Smooth muscle cell (in vitro differentiated cells): Measurements from ENCODE around the gene ZNF521. TPM values are rescaled to one million over a fixed set of nuclear protein-coding genes. Genes with fewer than 3 reads are reported as not detected.

Experiments
- DNase-seq: peaks from one replicate; lab custom pipeline; 2025; ENCODE audit not compliant: unreplicated experiment; lab: John Stamatoyannopoulos, UW
- H2AFZ ChIP-seq: fragments of 200-600 bp; sonication (generic); 2 replicates; pipeline ENCODE4 v1.6.0; 2016; ENCODE audit warnings: antibody characterized with exemption, low read depth, mild to moderate bottlenecking
- H3F3A ChIP-seq: fragments of 200-600 bp; sonication (generic); 2 replicates; pipeline ENCODE4 v1.6.0; 2017; ENCODE audit warnings: antibody characterized with exemption, low read depth
- H3K27ac ChIP-seq: fragments of 200-600 bp; sonication (generic); 2 replicates; pipeline ENCODE4 v1.5.1; 2016; ENCODE audit warnings: low read depth, mild to moderate bottlenecking
- H3K27me3 ChIP-seq: fragments of 200-600 bp; sonication (generic); 2 replicates; pipeline ENCODE4 v1.6.1; 2016; ENCODE audit warnings: low read depth, mild to moderate bottlenecking
- H3K36me3 ChIP-seq: fragments of 200-600 bp; sonication (generic); 2 replicates; pipeline ENCODE4 v1.5.1; 2016; ENCODE audit warnings: low read depth
- H3K4me1 ChIP-seq: fragments of 200-600 bp; sonication (generic); 2 replicates; pipeline ENCODE4 v1.5.1; 2016; ENCODE audit warnings: low read depth
- H3K4me2 ChIP-seq: fragments of 200-600 bp; sonication (generic); 2 replicates; pipeline ENCODE4 v1.6.0; 2016; ENCODE audit warnings: mild to moderate bottlenecking
- H3K4me3 ChIP-seq: fragments of 200-600 bp; sonication (generic); 2 replicates; pipeline ENCODE4 v1.5.1; 2016; ENCODE audit warnings: mild to moderate bottlenecking
- H3K79me2 ChIP-seq: fragments of 200-600 bp; sonication (generic); 2 replicates; pipeline ENCODE4 v1.6.0; 2016; ENCODE audit warnings: low read depth, mild to moderate bottlenecking
- H3K9ac ChIP-seq: fragments of 200-600 bp; sonication (generic); 2 replicates; pipeline ENCODE4 v1.6.0; 2016; ENCODE audit warnings: low read depth
- H3K9me3 ChIP-seq: fragments of 200-600 bp; sonication (generic); replicated peaks from 2 replicates; pipeline ENCODE4 v1.5.1; 2016; ENCODE audit warnings: low read depth
- H4K20me1 ChIP-seq: fragments of 200-600 bp; sonication (generic); 2 replicates; pipeline ENCODE4 v1.6.0; 2016; ENCODE audit warnings: low read depth
- CTCF ChIP-seq: fragments of 200-600 bp; sonication (generic); IDR thresholded peaks from 2 replicates; pipeline ENCODE4 v1.5.1; 2017; ENCODE audit warnings: borderline replicate concordance, mild to moderate bottlenecking, antibody characterized with exemption; ENCODE audit not compliant: insufficient read depth, poor library complexity, severe bottlenecking
- WGBS: methylation state at CpG from one replicate; pipeline ENCODE4 v1.1.7; 2016; ENCODE audit warnings: low lambda C conversion rate; 5-methylcytosine and 5-hydroxymethylcytosine counted together
- polyA plus RNA-seq: library from polyadenylated mRNA; unstranded; fragments of >200 nt; fragmentation: Nextera tagmentation; extraction: Ambion mirVana; gene quantifications from 2 replicates; pipeline ENCODE4 v1.2.1, GENCODE V29; 2016
- total RNA-seq: library from RNA; depleted of rRNA; stranded (reverse); fragments of >200 nt; gene quantifications from 2 replicates; pipeline ENCODE4 v1.2.3, GENCODE V29; 2014

Gene ZNF521
- total and polyA plus RNA-seq, 2 experiments from 2014 or later = 19.9 to 36.4 TPM

GRCh38 chr18:25262920-25263319 is 89.0 kb downstream of the ZNF521 start:
- H3K4me1 ChIP-seq = peaks cover 29% of the 10 kb centered on the region
- no peaks in the 10 kb centered on the region for H3K9me3 ChIP-seq
- peak overlapping the region; percentile 25 for H3K27ac ChIP-seq
- H3F3A ChIP-seq = no peaks in the 10 kb centered on the region
- no peaks in the 10 kb centered on the region for H3K27me3 ChIP-seq
- DNase-seq = no peak
- H3K4me2 ChIP-seq = peak overlapping the region; percentile 23
- H3K4me3 ChIP-seq = no peak overlapping the region
- H3K79me2 ChIP-seq = peaks cover 4% of the 10 kb centered on the region
- TF ChIP-seq CTCF = no peak
- WGBS = 45% methylated on average over 2 of the region's 2 CpGs
- peaks cover 20% of the 10 kb centered on the region for H4K20me1 ChIP-seq
- H2AFZ ChIP-seq = no peak overlapping the region
- no peak overlapping the region for H3K9ac ChIP-seq
- no peaks in the 10 kb centered on the region for H3K36me3 ChIP-seq

GRCh38 chr18:25261768-25262167 is 90.2 kb downstream of the ZNF521 start:
- Histone ChIP-seq H4K20me1 (peaks cover 21% of the 10 kb centered on the region), H3K4me1 (peaks cover 22% of the 10 kb centered on the region), H3K4me3 (no peak overlapping the region), H3K36me3 (no peaks in the 10 kb centered on the region), H3K4me2 (peak overlapping the region; percentile 23), H2AFZ (no peak overlapping the region), H3K79me2 (peaks cover 4% of the 10 kb centered on the region), H3K27ac (peak overlapping the region; percentile 25), H3K9me3 (no peaks in the 10 kb centered on the region), H3F3A (no peaks in the 10 kb centered on the region), H3K27me3 (no peaks in the 10 kb centered on the region), H3K9ac (no peak overlapping the region)
- WGBS = 41% methylated on average over 5 of the region's 5 CpGs
- no peak for TF ChIP-seq CTCF
- no peak for DNase-seq

- Histone ChIP-seq H3K9ac (no peak overlapping the region), H3K4me2 (no peak overlapping the region), H3K9me3 (no peaks in the 10 kb centered on the region), H2AFZ (no peak overlapping the region), H4K20me1 (peaks cover 30% of the 10 kb centered on the region), H3K79me2 (peaks cover 6% of the 10 kb centered on the region), H3K27me3 (no peaks in the 10 kb centered on the region), H3F3A (no peaks in the 10 kb centered on the region), H3K36me3 (no peaks in the 10 kb centered on the region), H3K27ac (no peak overlapping the region), H3K4me3 (no peak overlapping the region), H3K4me1 (peaks cover 10% of the 10 kb centered on the region)
- DNase-seq = no peak
- 70% methylated on average over 4 of the region's 4 CpGs for WGBS
- TF ChIP-seq CTCF = no peak
Measured at GRCh38 chr18:25256439-25256838, 95.5 kb downstream of the ZNF521 start.

DNA sequence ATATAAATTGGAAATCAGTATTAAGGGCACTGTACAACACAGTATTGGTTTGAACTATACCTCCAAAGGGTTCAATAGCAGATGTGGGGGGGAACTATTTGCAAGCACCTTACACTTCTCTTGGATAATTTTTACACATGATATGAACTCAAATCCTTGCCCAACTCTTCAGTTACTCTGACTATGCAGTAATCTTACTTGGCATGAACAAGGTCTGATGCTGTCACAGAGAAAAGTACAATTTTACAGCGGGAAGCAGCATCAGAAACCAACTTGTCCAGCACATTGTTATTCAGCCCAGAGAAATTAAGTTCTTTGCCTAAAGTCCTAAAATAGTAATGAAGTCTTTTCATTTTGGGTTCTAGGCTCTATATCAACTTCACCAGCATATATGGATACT is 98.2 kb downstream of the ZNF521 start:
- H3K9ac ChIP-seq = no peak overlapping the region
- no peak overlapping the region for H3K4me3 ChIP-seq
- DNase-seq = no peak
- WGBS = 96% methylated on average over 1 of the region's 1 CpG
- peaks cover 8% of the 10 kb centered on the region for H3K4me1 ChIP-seq
- H2AFZ ChIP-seq = no peak overlapping the region
- no peaks in the 10 kb centered on the region for H3K36me3 ChIP-seq
- no peak overlapping the region for H3K27ac ChIP-seq
- no peaks in the 10 kb centered on the region for H3K27me3 ChIP-seq
- no peaks in the 10 kb centered on the region for H3F3A ChIP-seq
- H3K9me3 ChIP-seq = no peaks in the 10 kb centered on the region
- TF ChIP-seq CTCF = no peak
- peaks cover 26% of the 10 kb centered on the region for H4K20me1 ChIP-seq
- H3K4me2 ChIP-seq = no peak overlapping the region
- peaks cover 6% of the 10 kb centered on the region for H3K79me2 ChIP-seq
